A673 (cell line): Measurements from ENCODE around the gene AQP2. TPM values are rescaled to one million over a fixed set of nuclear protein-coding genes. Genes with fewer than 3 reads are reported as not detected.
A peak's percentile ranks its signal among the peaks of the same experiment; 100 is the strongest.

ENCODE experiments used
- BruUV-seq: library from RNA; stranded (reverse); fragments of 400-500 nt; replicated peaks from 2 replicates; lab custom pipeline; 2021; lab: Mats Ljungman, UMichigan
- CTCF ChIA-PET: fragments of 300-600 bp; sonication (Branson Sonifier 250); formaldehyde crosslinking; loops from one replicate; lab custom pipeline; 2022; ENCODE audit warnings: antibody characterized with exemption; lab: Charles Lee
- POLR2A ChIA-PET: fragments of 300-600 bp; sonication (Branson Sonifier 250); formaldehyde crosslinking; loops from one replicate; lab custom pipeline; 2022; ENCODE audit warnings: antibody characterized with exemption; ENCODE audit not compliant: low non-redundant PET; lab: Charles Lee
- DNase-seq: peaks from one replicate; pipeline ENCODE4 v3.0.0-alpha.2; 2015; ENCODE audit warnings: low spot score
- H3K27ac ChIP-seq: fragments of 200-600 bp; sonication (generic); 2 replicates; pipeline ENCODE4 v1.5.1; 2016; ENCODE audit warnings: mixed run types, low read depth, mild to moderate bottlenecking, mixed read lengths, antibody characterized with exemption, low read length; ENCODE audit not compliant: poor library complexity, severe bottlenecking
- H3K27me3 ChIP-seq: fragments of 200-600 bp; sonication (generic); replicated peaks from 2 replicates; pipeline ENCODE4 v1.6.1; 2017; ENCODE audit warnings: mixed run types, low read depth, mild to moderate bottlenecking, mixed read lengths, antibody characterized with exemption, low read length; ENCODE audit not compliant: insufficient read depth, poor library complexity
- H3K36me3 ChIP-seq: fragments of 200-600 bp; sonication (generic); 2 replicates; pipeline ENCODE4 v1.6.1; 2016; ENCODE audit warnings: mixed run types, mild to moderate bottlenecking, mixed read lengths, antibody characterized with exemption, low read length; ENCODE audit not compliant: insufficient read depth, poor library complexity, severe bottlenecking
- H3K4me1 ChIP-seq: fragments of 200-600 bp; sonication (generic); 2 replicates; pipeline ENCODE4 v1.6.1; 2017; ENCODE audit warnings: mixed run types, mild to moderate bottlenecking, mixed read lengths, antibody characterized with exemption, low read length; ENCODE audit not compliant: insufficient read depth, poor library complexity, severe bottlenecking
- H3K4me3 ChIP-seq: fragments of 200-600 bp; sonication (generic); 2 replicates; pipeline ENCODE4 v1.5.1; 2016; ENCODE audit warnings: low read depth, mixed run types, mild to moderate bottlenecking, mixed read lengths, low read length; ENCODE audit not compliant: poor library complexity, severe bottlenecking
- H3K9me3 ChIP-seq: fragments of 200-600 bp; sonication (generic); 2 replicates; pipeline ENCODE4 v1.6.1; 2016; ENCODE audit warnings: mixed run types, low read depth, mild to moderate bottlenecking, mixed read lengths, antibody characterized with exemption, low read length; ENCODE audit not compliant: poor library complexity, severe bottlenecking
- CTCF ChIP-seq: fragments of 300-800, 200-600 bp; sonication (generic); conservative IDR thresholded peaks from 2 replicates; pipeline ENCODE4 v1.5.1; 2017; ENCODE audit warnings: low read depth, mild to moderate bottlenecking, antibody characterized with exemption, low read length, moderate library complexity, mixed read lengths
- EZH2 ChIP-seq: fragments of 200-600 bp; sonication (generic); IDR thresholded peaks from 2 replicates; pipeline ENCODE4 v1.6.1; 2017; ENCODE audit warnings: borderline replicate concordance, low read depth, mild to moderate bottlenecking, mixed read lengths, antibody characterized with exemption, low read length; ENCODE audit not compliant: poor library complexity, severe bottlenecking
- intact Hi-C: fragments of 100-400 bp; cut with micrococcal nuclease; formaldehyde crosslinking; loops from one replicate; pipeline ENCODE4 v1.10.0; 2022; ENCODE audit not compliant: unreplicated experiment
- total RNA-seq: library from RNA; stranded (reverse); gene quantifications from 2 replicates; pipeline ENCODE4 v1.2.3, GENCODE V29; 2021

AQP2 gene
- total RNA-seq, 1 experiment from 2014 or later: not detected

- no peak overlapping the region for H3K4me3 ChIP-seq
- no peak for DNase-seq
Observed at GRCh38 chr12:49902399-49903350, 47.9 kb upstream of the AQP2 start.

GRCh38 chr12:49903351-49903699 lies 47.2 kb upstream of the AQP2 start:
- H3K4me1 ChIP-seq: no peaks in the 10 kb centered on the region
- no peaks in the 10 kb centered on the region for H3K27me3 ChIP-seq
- TF ChIP-seq CTCF (no peak), EZH2 (no peak)
- intact Hi-C loops: no loop called here
- BruUV-seq: no TSS peak
- no peak overlapping the region for H3K27ac ChIP-seq
- POLR2A ChIA-PET: no interaction called here
- CTCF ChIA-PET: no interaction called here
- no peak for DNase-seq
- H3K9me3 ChIP-seq: no peaks in the 10 kb centered on the region
- no peaks in the 10 kb centered on the region for H3K36me3 ChIP-seq
- no peak overlapping the region for H3K4me3 ChIP-seq

More at GRCh38 chr12:49902399-49903350, 47.9 kb upstream of the AQP2 start:
- intact Hi-C loops: no loop called here
- POLR2A ChIA-PET: no interaction called here
- Histone ChIP-seq H3K27ac (no peak overlapping the region), H3K36me3 (no peaks in the 10 kb centered on the region), H3K9me3 (no peaks in the 10 kb centered on the region), H3K4me1 (no peaks in the 10 kb centered on the region), H3K27me3 (no peaks in the 10 kb centered on the region)
- BruUV-seq: no TSS peak
- TF ChIP-seq EZH2: no peak
- no peak for TF ChIP-seq CTCF
- CTCF ChIA-PET: no interaction called here

- BruUV-seq: no TSS peak
- TF ChIP-seq EZH2 (no peak), CTCF (no peak)
- Histone ChIP-seq H3K9me3 (no peaks in the 10 kb centered on the region), H3K4me3 (peak within 1 kb of the TSS; percentile 23), H3K27ac (no peak within 1 kb of the TSS), H3K4me1 (no peaks in the 10 kb centered on the region), H3K36me3 (no peaks in the 10 kb centered on the region), H3K27me3 (no peaks in the 10 kb centered on the region)
- peak; percentile 40 for DNase-seq
- ChIA-PET POLR2A (no interaction called here), CTCF (no interaction called here)
- intact Hi-C loops: no loop called here
Observed at GRCh38 chr12:49903700-49904423, 46.7 kb upstream of the AQP2 start, which contains the start of gene FAIM2. Gene FAIM2, minus strand, starts transcription at chr12:49903900. Its CDS starts 108 bp downstream, at chr12:49903792.
